GM18951 (cell line): ENCODE measurements around the gene U2SURP.

Source experiments
- POLR2A ChIP-seq: IDR thresholded peaks from 4 replicates; pipeline ENCODE4 v1.6.1; 2011; ENCODE audit warnings: mild to moderate bottlenecking; ENCODE audit not compliant: insufficient read length, insufficient read depth; ENCODE audit errors: extremely low read depth
- in situ Hi-C: fragments of 300-500 bp; cut with MboI; formaldehyde crosslinking; loops from one replicate; pipeline ENCODE4 v1.12.0; 2022; ENCODE audit warnings: low sequenced_read_pairs, mixed read lengths, inconsistent platforms; ENCODE audit not compliant: unreplicated experiment

The U2SURP gene

DNA sequence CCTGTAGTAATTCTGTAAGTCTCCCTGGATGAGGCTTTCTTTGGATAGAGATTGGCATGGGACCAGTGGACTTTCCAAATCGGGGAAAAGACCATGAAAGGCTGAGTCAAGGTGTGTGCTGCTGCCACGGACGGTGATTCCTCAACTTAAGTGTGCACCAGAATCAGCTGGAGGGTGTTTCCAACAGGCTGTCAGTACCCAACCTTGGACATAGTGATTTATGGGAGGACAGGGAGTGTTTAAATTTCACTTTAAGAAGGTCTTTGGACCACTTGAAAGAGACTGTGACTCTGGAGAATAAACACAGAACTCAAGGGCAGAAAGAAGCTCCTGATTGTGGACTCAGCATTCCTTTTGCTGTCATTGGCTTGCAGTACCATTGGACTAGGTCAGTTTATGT lies 97.8 kb downstream of the U2SURP start:
- TF ChIP-seq POLR2A, result no peak

DNA sequence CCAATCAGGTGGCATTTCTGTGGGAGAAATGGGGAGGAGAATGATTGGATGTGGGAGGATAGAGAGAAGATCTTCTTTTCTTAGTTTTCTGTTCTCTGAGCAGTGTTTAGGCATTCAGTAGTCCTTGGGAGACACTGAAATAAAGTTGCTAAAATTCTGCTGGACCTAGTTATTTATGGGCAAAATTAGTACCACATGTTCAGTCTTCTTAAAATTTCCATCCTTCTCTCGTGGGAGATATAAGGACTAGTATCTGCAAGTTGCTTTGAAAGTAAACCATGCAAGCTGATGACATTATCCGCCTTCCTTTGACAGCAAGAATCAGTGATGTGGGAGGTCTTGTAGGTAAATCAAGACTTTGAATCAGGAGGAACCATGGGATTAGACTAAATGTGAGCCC lies 98.3 kb downstream of the U2SURP start:
- no peak for TF ChIP-seq POLR2A
- in situ Hi-C loops, result no loop called here

More for the DNA sequence above, 97.8 kb downstream of the U2SURP start:
- in situ Hi-C loops, result no loop called here

DNA sequence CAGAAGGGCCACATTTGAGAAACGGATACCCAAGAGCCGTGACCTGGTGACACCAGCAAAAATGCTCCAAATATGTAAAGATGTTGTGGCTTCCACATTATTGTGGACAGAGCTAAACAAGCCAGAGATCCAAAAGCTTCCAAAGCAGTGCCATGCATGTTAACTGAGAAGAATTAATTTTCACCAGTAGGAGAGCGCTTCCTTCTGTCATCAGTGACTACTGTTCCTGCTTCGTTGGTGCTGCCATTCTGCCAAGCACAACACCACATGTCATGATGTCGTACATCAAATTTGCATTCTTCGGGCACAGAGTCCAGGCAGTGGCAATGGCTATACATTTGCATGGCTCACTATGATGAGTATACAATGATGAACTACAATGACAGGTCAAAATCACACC lies 99.1 kb downstream of the U2SURP start:
- in situ Hi-C loops, result no loop called here
- TF ChIP-seq POLR2A, result no peak

DNA sequence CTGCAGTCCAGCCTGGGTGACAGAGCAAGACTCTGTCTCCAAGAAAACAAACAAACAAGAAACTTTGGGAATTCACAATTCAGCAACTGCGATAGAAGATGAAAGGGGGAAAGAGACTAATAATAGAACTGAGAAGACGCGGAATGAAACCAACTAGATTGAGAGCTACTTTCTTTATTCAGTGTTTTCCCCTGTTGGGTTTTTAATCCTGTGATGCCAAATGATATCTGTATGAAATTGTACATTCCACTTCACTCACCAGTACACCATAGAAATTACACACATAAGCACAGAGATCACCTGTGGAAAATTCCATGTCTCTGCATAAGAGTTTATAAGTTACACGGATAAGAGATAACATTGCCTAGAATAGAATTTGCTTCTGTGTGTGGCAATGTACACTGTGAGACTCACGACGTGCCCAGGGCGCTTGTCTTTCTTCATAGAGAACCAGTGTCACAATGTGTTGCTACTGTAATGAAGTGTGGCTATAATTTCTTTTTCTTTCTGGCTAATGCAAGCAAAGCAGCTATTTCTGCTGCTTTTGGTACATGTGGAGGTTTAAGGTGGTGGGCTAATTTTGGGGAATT lies 100.5 kb downstream of the U2SURP start:
- no peak for TF ChIP-seq POLR2A
- in situ Hi-C loops, result no loop called here

DNA sequence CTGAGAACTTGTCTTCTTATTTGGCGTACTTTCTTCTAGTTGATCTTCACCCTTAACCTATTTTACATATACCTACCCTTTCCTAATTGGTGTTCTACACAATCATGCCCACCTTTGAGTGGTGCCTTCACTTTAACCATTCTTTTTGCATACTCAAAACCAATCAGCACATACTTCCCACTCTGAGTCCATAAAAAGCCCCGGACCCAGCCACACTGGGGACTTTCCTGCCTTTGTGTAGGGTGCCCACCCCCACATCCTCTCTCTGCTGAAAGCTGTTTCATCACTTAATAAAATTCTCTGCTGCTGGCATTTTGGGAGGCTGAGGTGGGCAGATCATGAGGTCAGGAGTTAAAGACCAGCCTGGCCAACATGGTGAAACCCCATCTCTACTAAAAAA lies 102.3 kb downstream of the U2SURP start:
- no peak for TF ChIP-seq POLR2A
- in situ Hi-C loops, result no loop called here

DNA sequence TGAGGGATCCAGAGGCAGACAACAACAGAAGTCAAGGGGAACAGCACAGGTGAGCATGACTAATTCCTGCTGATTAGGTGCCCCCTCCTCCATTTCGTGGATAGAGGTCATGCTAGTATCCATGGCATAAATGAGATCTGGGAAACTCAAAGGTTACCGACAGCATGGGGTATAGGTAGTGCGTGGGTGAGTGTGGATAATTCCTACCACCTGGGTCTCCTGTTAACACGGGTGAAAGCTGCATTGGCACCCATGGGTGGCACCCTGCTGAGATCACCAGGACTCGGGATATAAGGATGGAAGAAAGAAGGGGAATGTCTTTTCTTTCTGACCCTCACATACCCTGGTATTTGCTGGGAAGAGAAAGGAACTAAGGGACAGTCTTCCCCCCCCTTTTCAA lies 103.8 kb downstream of the U2SURP start:
- in situ Hi-C loops, result no loop called here
- no peak for TF ChIP-seq POLR2A

DNA sequence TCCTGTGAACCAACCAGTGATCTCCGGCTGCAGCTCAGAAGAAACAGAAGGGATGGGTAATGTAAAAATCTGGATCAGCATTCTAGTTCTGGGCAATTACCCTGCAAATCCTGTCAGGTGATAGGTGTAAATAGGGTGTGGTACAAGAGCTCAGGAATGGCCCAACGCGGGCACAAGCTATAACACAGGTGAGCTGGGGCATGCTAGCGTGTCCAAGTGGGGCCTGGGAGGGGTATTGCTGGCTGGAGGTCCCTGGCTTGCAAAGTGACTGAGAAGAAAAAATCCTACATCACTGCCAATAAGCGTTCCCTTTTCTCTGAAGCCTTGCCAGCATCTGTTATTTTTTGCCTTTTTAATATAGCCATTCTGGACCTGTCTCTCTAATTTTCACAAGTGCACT lies 108.5 kb downstream of the U2SURP start:
- TF ChIP-seq POLR2A, result no peak
- in situ Hi-C loops, result no loop called here
